Panc1 (cell line): ENCODE results near the gene ASMT. TPM values are rescaled to one million over a fixed set of nuclear protein-coding genes. Genes with fewer than 3 reads are reported as not detected.

Experiments
- ATAC-seq: fragments of 200-7000 bp; cut with Tn5 transposase; 2 replicates; pipeline ENCODE4 v1.9.1; 2020; ENCODE audit warnings: mild to moderate bottlenecking, moderate library complexity
- BruUV-seq: library from RNA; stranded (reverse); fragments of 400-500 nt; replicated peaks from 2 replicates; lab custom pipeline; 2021; lab: Mats Ljungman, UMichigan
- CTCF ChIA-PET: fragments of 300-600 bp; sonication (Branson Sonifier 250); formaldehyde crosslinking; loops from one replicate; lab custom pipeline; 2022; ENCODE audit warnings: antibody characterized with exemption; lab: Charles Lee
- POLR2A ChIA-PET: fragments of 300-600 bp; sonication (Branson Sonifier 250); formaldehyde crosslinking; loops from one replicate; lab custom pipeline; 2022; ENCODE audit warnings: antibody characterized with exemption; lab: Charles Lee
- DNase-seq: peaks from one replicate; pipeline ENCODE4 v3.0.0-alpha.2; 2010; ENCODE audit warnings: low read depth, low spot score
- H3K27ac ChIP-seq: 2 replicates; pipeline ENCODE4 v1.5.1; 2011; ENCODE audit warnings: mild to moderate bottlenecking, low read length, inconsistent platforms
- H3K27me3 ChIP-seq: fragments of 200-500 bp; sonication (Bioruptor generic); 2 replicates; pipeline ENCODE4 v1.6.0; 2014; ENCODE audit warnings: low read length, inconsistent platforms; ENCODE audit not compliant: control insufficient read depth, insufficient read depth
- H3K36me3 ChIP-seq: fragments of 200-500 bp; sonication (Bioruptor generic); 2 replicates; pipeline ENCODE4 v1.5.1; 2014; ENCODE audit warnings: inconsistent platforms, mild to moderate bottlenecking, low read length, moderate library complexity; ENCODE audit not compliant: control insufficient read depth, insufficient read depth
- H3K4me1 ChIP-seq: 2 replicates; pipeline ENCODE4 v1.5.1; 2011; ENCODE audit warnings: inconsistent platforms, mild to moderate bottlenecking, low read length, moderate library complexity; ENCODE audit not compliant: control insufficient read depth, insufficient read depth
- H3K4me3 ChIP-seq, 2 experiments: 2 replicates each; pipeline ENCODE4 v1.5.1; 2011 to 2012; ENCODE audit warnings: low read depth in 2 of 2, low read length in 2 of 2, mild to moderate bottlenecking in 2 of 2, inconsistent platforms in 1 of 2, moderate library complexity in 1 of 2
- H3K9me3 ChIP-seq: fragments of 200-500 bp; sonication (Bioruptor generic); 2 replicates; pipeline ENCODE4 v1.5.1; 2014; ENCODE audit warnings: low read depth, mild to moderate bottlenecking, inconsistent platforms, low read length, moderate library complexity; ENCODE audit not compliant: control insufficient read depth, insufficient read depth
- CTCF ChIP-seq: fragments of 450-650 bp; IDR thresholded peaks from 2 replicates; pipeline ENCODE4 v1.5.1; 2017; ENCODE audit warnings: mild to moderate bottlenecking
- POLR2AphosphoS5 ChIP-seq: IDR thresholded peaks from 2 replicates; pipeline ENCODE4 v1.6.1; 2012; ENCODE audit warnings: mild to moderate bottlenecking, low read depth, low read length, moderate library complexity
- SIN3A ChIP-seq: IDR thresholded peaks from 2 replicates; pipeline ENCODE4 v1.6.1; 2012; ENCODE audit warnings: low read depth, mild to moderate bottlenecking, low read length, moderate library complexity, borderline replicate concordance; ENCODE audit not compliant: insufficient read depth
- TCF7L2 ChIP-seq: IDR thresholded peaks from 2 replicates; pipeline ENCODE4 v1.6.1; 2011; ENCODE audit warnings: mild to moderate bottlenecking, low read depth, low read length, inconsistent platforms
- in situ Hi-C: cut with HindIII; loops from 2 replicates; pipeline ENCODE4 v1.10.0; 2016; ENCODE audit warnings: low sequenced_read_pairs, low pct_unique_long_range_greater_than_20kb
- intact Hi-C: fragments of 100-400 bp; cut with micrococcal nuclease; formaldehyde crosslinking; loops from one replicate; pipeline ENCODE4 v1.10.0; 2022; ENCODE audit not compliant: unreplicated experiment
- total RNA-seq: library from RNA; stranded (reverse); gene quantifications from one replicate; pipeline ENCODE4 v1.2.1, GENCODE V29; 2021; ENCODE audit not compliant: unreplicated experiment
- TF ChIP-seq, protein P1 (sequence below), 2 experiments: IDR thresholded peaks; 2 replicates each; pipeline ENCODE4 v1.6.1; 2011 to 2012; ENCODE audit warnings: low read depth in 2 of 2, control low read depth in 1 of 2, low read length in 1 of 2, mild to moderate bottlenecking in 1 of 2, moderate library complexity in 1 of 2; ENCODE audit not compliant: insufficient read depth in 1 of 2

Gene ASMT
- total RNA-seq, 1 experiment from 2014 or later = not detected

DNA sequence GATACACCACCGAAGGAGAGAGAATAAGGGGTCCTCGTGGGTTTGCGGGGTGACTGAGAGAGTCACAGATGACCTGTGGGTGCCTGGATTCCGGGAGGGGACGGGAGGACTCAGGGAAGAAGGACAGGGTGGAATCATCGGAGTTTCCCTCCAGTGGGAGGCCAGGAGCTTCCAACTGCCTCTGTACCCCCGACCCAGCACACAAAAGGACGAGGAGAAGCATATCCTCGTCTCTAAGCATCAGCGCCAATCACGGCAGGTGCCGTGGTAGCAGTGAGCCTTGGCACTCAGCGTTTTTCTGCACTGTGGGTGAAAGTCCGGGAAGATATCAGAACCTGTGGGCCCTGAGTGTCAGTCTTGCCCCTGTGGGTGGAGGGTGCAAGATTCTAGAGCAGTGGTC lies 62.0 kb downstream of the ASMT start:
- no peaks in the 10 kb centered on the region for H3K4me1 ChIP-seq
- ATAC-seq = no peak
- H3K27ac ChIP-seq = no peak overlapping the region
- no peak overlapping the region for H3K4me3 ChIP-seq
- ChIA-PET CTCF (no interaction called here), POLR2A (no interaction called here)
- intact Hi-C loops = no loop called here
- in situ Hi-C loops = no loop called here
- no peaks in the 10 kb centered on the region for H3K9me3 ChIP-seq
- no peaks in the 10 kb centered on the region for H3K36me3 ChIP-seq
- DNase-seq = no peak
- TF ChIP-seq POLR2AphosphoS5 (no peak), TCF7L2 (no peak), SIN3A (no peak), CTCF (no peak)
- TF ChIP-seq, protein P1, sequence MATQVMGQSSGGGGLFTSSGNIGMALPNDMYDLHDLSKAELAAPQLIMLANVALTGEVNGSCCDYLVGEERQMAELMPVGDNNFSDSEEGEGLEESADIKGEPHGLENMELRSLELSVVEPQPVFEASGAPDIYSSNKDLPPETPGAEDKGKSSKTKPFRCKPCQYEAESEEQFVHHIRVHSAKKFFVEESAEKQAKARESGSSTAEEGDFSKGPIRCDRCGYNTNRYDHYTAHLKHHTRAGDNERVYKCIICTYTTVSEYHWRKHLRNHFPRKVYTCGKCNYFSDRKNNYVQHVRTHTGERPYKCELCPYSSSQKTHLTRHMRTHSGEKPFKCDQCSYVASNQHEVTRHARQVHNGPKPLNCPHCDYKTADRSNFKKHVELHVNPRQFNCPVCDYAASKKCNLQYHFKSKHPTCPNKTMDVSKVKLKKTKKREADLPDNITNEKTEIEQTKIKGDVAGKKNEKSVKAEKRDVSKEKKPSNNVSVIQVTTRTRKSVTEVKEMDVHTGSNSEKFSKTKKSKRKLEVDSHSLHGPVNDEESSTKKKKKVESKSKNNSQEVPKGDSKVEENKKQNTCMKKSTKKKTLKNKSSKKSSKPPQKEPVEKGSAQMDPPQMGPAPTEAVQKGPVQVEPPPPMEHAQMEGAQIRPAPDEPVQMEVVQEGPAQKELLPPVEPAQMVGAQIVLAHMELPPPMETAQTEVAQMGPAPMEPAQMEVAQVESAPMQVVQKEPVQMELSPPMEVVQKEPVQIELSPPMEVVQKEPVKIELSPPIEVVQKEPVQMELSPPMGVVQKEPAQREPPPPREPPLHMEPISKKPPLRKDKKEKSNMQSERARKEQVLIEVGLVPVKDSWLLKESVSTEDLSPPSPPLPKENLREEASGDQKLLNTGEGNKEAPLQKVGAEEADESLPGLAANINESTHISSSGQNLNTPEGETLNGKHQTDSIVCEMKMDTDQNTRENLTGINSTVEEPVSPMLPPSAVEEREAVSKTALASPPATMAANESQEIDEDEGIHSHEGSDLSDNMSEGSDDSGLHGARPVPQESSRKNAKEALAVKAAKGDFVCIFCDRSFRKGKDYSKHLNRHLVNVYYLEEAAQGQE (IDR thresholded peaks at IDR 0.05; ENCODE audit: insufficient read depth in 1 of 2, low read depth in 2 of 2, low read length in 1 of 2) = no peak
- no TSS peak for BruUV-seq
- no peaks in the 10 kb centered on the region for H3K27me3 ChIP-seq

- CTCF ChIA-PET = no interaction called here
- POLR2A ChIA-PET = no interaction called here
- BruUV-seq = no TSS peak
- in situ Hi-C loops (no loop called here), intact Hi-C loops (no loop called here)
- Histone ChIP-seq H3K27ac (no peak overlapping the region), H3K36me3 (no peaks in the 10 kb centered on the region), H3K4me3 (no peak overlapping the region), H3K27me3 (no peaks in the 10 kb centered on the region), H3K4me1 (no peaks in the 10 kb centered on the region), H3K9me3 (no peaks in the 10 kb centered on the region)
- no peak for DNase-seq
- ATAC-seq = no peak
- no peak for TF ChIP-seq POLR2AphosphoS5
- TF ChIP-seq, protein P1 (IDR thresholded peaks at IDR 0.05; ENCODE audit: insufficient read depth in 1 of 2, low read depth in 2 of 2, low read length in 1 of 2) = no peak
- no peak for TF ChIP-seq SIN3A
- TF ChIP-seq TCF7L2 = no peak
- TF ChIP-seq CTCF = no peak
These were observed 64.4 kb downstream of the ASMT start for GRCh38 chrX:1679238-1679637.
